HG03064 (cell line): ENCODE results near the gene APMAP.
"Not testable (repeated sequence)": the region's sequence is repeated elsewhere in the genome, so short reads cannot be mapped to it uniquely, and the experiment has no call there.

Experiments used
- ATAC-seq: cut with Tn5 transposase; IDR thresholded peaks from one replicate; pipeline ENCODE4 v1.9.1; 2021; ENCODE audit warnings: low read depth; ENCODE audit not compliant: unreplicated experiment

Gene APMAP

GRCh38 chr20:25008388-25009217 is 16.1 kb upstream of the APMAP start:
- ATAC-seq: no peak

- no peak for ATAC-seq
These were observed 15.1 kb upstream of the APMAP start for GRCh38 chr20:25007491-25008305.

- no peak for ATAC-seq
These were observed 14.0 kb upstream of the APMAP start for GRCh38 chr20:25006431-25007167.

- ATAC-seq: no peak
These were observed 13.1 kb upstream of the APMAP start for GRCh38 chr20:25005661-25006060.

GRCh38 chr20:25005220-25005619 is 12.7 kb upstream of the APMAP start:
- ATAC-seq: no peak

GRCh38 chr20:25003002-25003401 is 10.5 kb upstream of the APMAP start:
- no peak for ATAC-seq

GRCh38 chr20:25001323-25001722 is 8.8 kb upstream of the APMAP start:
- ATAC-seq: not testable (repeated sequence)

- ATAC-seq: no peak
These were observed 7.8 kb upstream of the APMAP start for GRCh38 chr20:25000268-25000801.

GRCh38 chr20:24999568-24999967 is 7.0 kb upstream of the APMAP start:
- ATAC-seq: no peak

- ATAC-seq: no peak
These were observed 6.3 kb upstream of the APMAP start for GRCh38 chr20:24998631-24999445.

- no peak for ATAC-seq
These were observed 5.6 kb upstream of the APMAP start for GRCh38 chr20:24998121-24998520.

GRCh38 chr20:24996449-24997377 is 4.2 kb upstream of the APMAP start:
- ATAC-seq: no peak

GRCh38 chr20:24995741-24996448 is 3.3 kb upstream of the APMAP start:
- ATAC-seq: no peak

GRCh38 chr20:24994470-24995368 is 2.2 kb upstream of the APMAP start:
- no peak for ATAC-seq

- ATAC-seq: no peak
These were observed 1.6 kb upstream of the APMAP start for GRCh38 chr20:24994186-24994465.

- ATAC-seq: no peak
These were observed 1.0 kb upstream of the APMAP start for GRCh38 chr20:24993337-24994185.
